HepG2 (cell line): Measurements from ENCODE around the gene DCLRE1B. TPM values are rescaled to one million over a fixed set of nuclear protein-coding genes. Genes with fewer than 3 reads are reported as not detected.
"Not testable (repeated sequence)": the region's sequence is repeated elsewhere in the genome, so short reads cannot be mapped to it uniquely, and the experiment has no call there.

Experiments
- ATAC-seq: fragments of 200-7000 bp; cut with Tn5 transposase; 3 replicates; pipeline ENCODE4 v1.9.1; 2020; ENCODE audit warnings: mild to moderate bottlenecking, moderate library complexity
- BruUV-seq: library from RNA; stranded (reverse); fragments of 400-500 nt; replicated peaks from 2 replicates; lab custom pipeline; 2021; lab: Mats Ljungman, UMichigan
- CTCF ChIA-PET: fragments of 300-600 bp; formaldehyde crosslinking; extraction: SDS; loops from one replicate; lab custom pipeline; 2021; ENCODE audit warnings: low total read pairs, inconsistent platforms, low intra/inter-chr PET ratio; lab: Yijun Ruan, JAX
- POLR2A ChIA-PET: fragments of 350-600 bp; sonication (Branson Sonifier 250); formaldehyde crosslinking; loops from one replicate; lab custom pipeline; 2020; ENCODE audit warnings: antibody characterized with exemption, inconsistent platforms; lab: Yijun Ruan, JAX
- DNase-seq: peaks from one replicate; pipeline ENCODE4 v3.0.0-alpha.2; 2015; ENCODE audit warnings: low spot score
- FAIRE-seq: peaks from 3 replicates; lab custom pipeline; 2011; peaks lifted over from hg19 to GRCh38; lab: Jason Lieb, UNC
- H2AFZ ChIP-seq: one replicate; pipeline ENCODE4 v1.6.1; 2011; ENCODE audit warnings: low read length, inconsistent platforms
- H3K27ac ChIP-seq: fragments of 300-600 bp; 3 replicates; pipeline ENCODE4 v1.8.0; 2011; ENCODE audit warnings: mixed run types, mild to moderate bottlenecking, mixed read lengths, low read length, inconsistent platforms; ENCODE audit not compliant: insufficient read depth; ENCODE audit errors: extremely low read length
- H3K27me3 ChIP-seq, 2 experiments: fragments of 200-600 bp in 1 of 2; 2 replicates in 1 of 2; 3 replicates in 1 of 2; pipeline versions ENCODE4 v1.6.0 to v1.8.0; 2011; ENCODE audit warnings: low read length in 2 of 2, mild to moderate bottlenecking in 2 of 2, moderate library complexity in 2 of 2, inconsistent platforms in 1 of 2; ENCODE audit not compliant: insufficient read depth in 2 of 2, control insufficient read depth in 1 of 2
- H3K36me3 ChIP-seq, 2 experiments: fragments of 200-600 bp in 1 of 2; replicated peaks in 1 of 2; 2 replicates in 1 of 2; 3 replicates in 1 of 2; pipeline versions ENCODE4 v1.5.1 to v1.8.0; 2011; ENCODE audit warnings: low read length in 2 of 2, inconsistent platforms in 1 of 2; ENCODE audit not compliant: insufficient read depth in 2 of 2, control insufficient read depth in 1 of 2
- H3K4me1 ChIP-seq: 2 replicates; pipeline ENCODE4 v1.5.1; 2012; ENCODE audit warnings: low read length, inconsistent platforms; ENCODE audit not compliant: insufficient read depth
- H3K4me2 ChIP-seq: 2 replicates; pipeline ENCODE4 v1.6.0; 2011; ENCODE audit warnings: low read depth, low read length, inconsistent platforms
- H3K4me3 ChIP-seq, 3 experiments: fragments of 200-600 bp in 1 of 3; sonication (generic), shearing (Covaris generic) in 1 of 3; replicated peaks in 1 of 3; 2 replicates each; pipeline ENCODE4 v1.5.1; 2011 to 2016; ENCODE audit warnings: low read length in 3 of 3, inconsistent platforms in 2 of 3, low read depth in 2 of 3, mild to moderate bottlenecking in 2 of 3, control low read depth in 1 of 3, mixed read lengths in 1 of 3; ENCODE audit not compliant: insufficient read depth in 1 of 3
- H3K79me2 ChIP-seq: one replicate; pipeline ENCODE4 v1.6.1; 2011; ENCODE audit warnings: low read length, inconsistent platforms; ENCODE audit not compliant: insufficient read depth
- H3K9ac ChIP-seq: 2 replicates; pipeline ENCODE4 v1.6.0; 2011; ENCODE audit warnings: mild to moderate bottlenecking, low read depth, low read length, inconsistent platforms; ENCODE audit not compliant: insufficient read depth
- H3K9me3 ChIP-seq: 2 replicates; pipeline ENCODE4 v1.5.1; 2012; ENCODE audit warnings: mild to moderate bottlenecking, low read length
- H4K20me1 ChIP-seq: 2 replicates; pipeline ENCODE4 v1.6.0; 2011; ENCODE audit warnings: inconsistent platforms, mild to moderate bottlenecking, low read length, moderate library complexity; ENCODE audit not compliant: insufficient read depth
- KAT8 ChIP-seq: IDR thresholded peaks from 2 replicates; pipeline ENCODE4 v1.6.1; 2016; ENCODE audit warnings: missing genetic modification reagents, missing compliant biosample characterization
- MED1 ChIP-seq: sonication (generic); formaldehyde crosslinking; IDR thresholded peaks from 2 replicates; pipeline ENCODE4 v1.4.0; 2020; ENCODE audit warnings: missing genetic modification reagents
- MED13 ChIP-seq: sonication (generic); formaldehyde crosslinking; IDR thresholded peaks from 2 replicates; pipeline ENCODE4 v1.5.0; 2020; ENCODE audit warnings: missing genetic modification reagents
- PHF21A ChIP-seq: sonication (generic); formaldehyde crosslinking; IDR thresholded peaks from 2 replicates; pipeline ENCODE4 v1.5.0; 2020; ENCODE audit warnings: mild to moderate bottlenecking, missing genetic modification reagents
- RXRA ChIP-seq: sonication (generic); formaldehyde crosslinking; IDR thresholded peaks from 2 replicates; pipeline ENCODE4 v1.5.1; 2020; ENCODE audit warnings: missing genetic modification reagents
- SALL1 ChIP-seq: sonication (generic); formaldehyde crosslinking; IDR thresholded peaks from 2 replicates; pipeline ENCODE4 v1.8.0; 2022; ENCODE audit warnings: mild to moderate bottlenecking, missing genetic modification reagents
- SOX5 ChIP-seq: IDR thresholded peaks from 2 replicates; pipeline ENCODE4 v1.6.1; 2016; ENCODE audit warnings: borderline replicate concordance
- ZBTB7A ChIP-seq: sonication (generic); formaldehyde crosslinking; IDR thresholded peaks from 2 replicates; pipeline ENCODE4 v1.8.0; 2022; ENCODE audit warnings: mild to moderate bottlenecking, missing genetic modification reagents
- ZBTB7B ChIP-seq: sonication (generic); formaldehyde crosslinking; IDR thresholded peaks from 2 replicates; pipeline ENCODE4 v1.4.0; 2020; ENCODE audit warnings: missing genetic modification reagents
- ZMYM4 ChIP-seq: sonication (generic); formaldehyde crosslinking; IDR thresholded peaks from 2 replicates; pipeline ENCODE4 v1.8.1; 2023; ENCODE audit warnings: mild to moderate bottlenecking, missing genetic modification reagents
- WGBS: methylation state at CpG from one replicate; pipeline ENCODE4 v1.1.6; 2017; ENCODE audit warnings: low lambda C conversion rate; 5-methylcytosine and 5-hydroxymethylcytosine counted together
- in situ Hi-C: cut with HindIII; loops from 2 replicates; pipeline ENCODE4 v1.10.0; 2017; ENCODE audit warnings: low pct_unique_long_range_greater_than_20kb; ENCODE audit not compliant: extremely low pct_ligation_motif_present
- intact Hi-C: fragments of 100-400 bp; cut with micrococcal nuclease; formaldehyde crosslinking; loops from one replicate; pipeline ENCODE4 v1.10.0; 2022; ENCODE audit not compliant: unreplicated experiment
- polyA plus RNA-seq, 8 experiments: library from polyadenylated mRNA; depleted of rRNA in 3 of 8; stranded (reverse) in 7 of 8; unstranded in 1 of 8; fragments of >200 nt; fragmentation: Illumina TruSeq in 4 of 8; extraction: Trizol in 4 of 8; gene quantifications; 2 replicates each; pipeline versions ENCODE4 v1.2.1 to v1.2.3, GENCODE V29; 2011 to 2016; ENCODE audit warnings: low read depth in 4 of 8, missing spikeins in 1 of 8, mixed read lengths in 1 of 8; ENCODE audit not compliant: insufficient read depth in 1 of 8
- total RNA-seq, 5 experiments: library from RNA; depleted of rRNA; stranded (reverse); fragments of >200 nt; fragmentation: Illumina TruSeq; extraction: Trizol; gene quantifications; 2 replicates each; pipeline ENCODE4 v1.2.3, GENCODE V29; 2016; ENCODE audit warnings: low read depth in 1 of 5
- TF ChIP-seq, protein P1 (sequence below): sonication (generic); formaldehyde crosslinking; IDR thresholded peaks from 2 replicates; pipeline ENCODE4 v1.5.1; 2020; ENCODE audit warnings: mild to moderate bottlenecking, missing genetic modification reagents, borderline replicate concordance
- TF ChIP-seq, protein P2 (sequence below): sonication (generic); formaldehyde crosslinking; IDR thresholded peaks from 2 replicates; pipeline ENCODE4 v1.5.0; 2020; ENCODE audit warnings: mild to moderate bottlenecking, missing genetic modification reagents, borderline replicate concordance
- TF ChIP-seq, protein P3 (sequence below): IDR thresholded peaks from 2 replicates; pipeline ENCODE4 v1.6.1; 2016

DCLRE1B gene
- total and polyA plus RNA-seq, 2 of the 13 experiments (the other 11 are each of a cell fraction or from before 2014, with no cell fraction given), result 2.7 to 8.0 TPM

DNA sequence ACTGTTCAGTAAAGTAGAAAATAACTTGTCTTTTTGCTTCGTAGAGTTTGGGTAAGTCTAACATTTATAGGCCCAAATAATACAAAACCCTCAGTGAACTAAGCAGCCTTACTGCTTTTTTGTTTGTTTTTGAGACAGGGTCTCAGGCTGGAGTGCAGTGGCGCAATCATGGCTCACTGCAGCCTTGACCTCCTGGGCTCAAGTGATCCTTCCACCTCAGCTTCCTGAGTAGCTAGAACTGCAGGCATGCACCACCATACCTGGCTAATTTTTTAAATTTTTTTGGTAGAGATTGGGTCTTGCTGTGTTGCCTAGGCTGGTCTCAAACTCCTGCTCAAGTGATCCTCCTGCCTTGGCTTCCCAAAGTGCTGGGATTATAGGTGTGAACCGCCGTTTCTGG is 43.0 kb downstream of the DCLRE1B start:
- H3K9me3 ChIP-seq, BruUV-seq, H3K36me3 ChIP-seq, H3K9ac ChIP-seq, FAIRE-seq, in situ Hi-C loops, H2AFZ ChIP-seq, H3K27me3 ChIP-seq, H4K20me1 ChIP-seq, CTCF ChIA-PET: not testable (repeated sequence)
- 14% methylated on average over 4 of the region's 4 CpGs for WGBS
- peak overlapping the region; percentile 37 for H3K4me2 ChIP-seq
- intact Hi-C loops, result loop anchor here (2.0 to 5.0 kb wide), 2 partner anchors 17 to 111 kb away; no protein-coding TSS in a partner anchor
- peak overlapping the region in 2 of 3 experiments; percentile 5 to 27; a peak in 2 of 6 replicates for H3K4me3 ChIP-seq
- H3K79me2 ChIP-seq, result peaks cover 67% of the 10 kb centered on the region
- POLR2A ChIA-PET, result interaction anchor here (4.9 kb wide), 1 partner anchor 18 kb away, joined by 37 read pairs; the partner anchor contains the start of gene HIPK1
- DNase-seq, result peak; percentile 35
- H3K4me1 ChIP-seq, result peaks cover 58% of the 10 kb centered on the region
- peak overlapping the region; percentile 62 for H3K27ac ChIP-seq
- peak; percentile 75 for ATAC-seq
- 0 out of 2 replicates have a peak, but pooled peaks have one; percentile 30 for TF ChIP-seq KAT8
- TF ChIP-seq ZBTB7A (CRISPR knock-in tag), result peak; percentile 95
- TF ChIP-seq, protein P1, sequence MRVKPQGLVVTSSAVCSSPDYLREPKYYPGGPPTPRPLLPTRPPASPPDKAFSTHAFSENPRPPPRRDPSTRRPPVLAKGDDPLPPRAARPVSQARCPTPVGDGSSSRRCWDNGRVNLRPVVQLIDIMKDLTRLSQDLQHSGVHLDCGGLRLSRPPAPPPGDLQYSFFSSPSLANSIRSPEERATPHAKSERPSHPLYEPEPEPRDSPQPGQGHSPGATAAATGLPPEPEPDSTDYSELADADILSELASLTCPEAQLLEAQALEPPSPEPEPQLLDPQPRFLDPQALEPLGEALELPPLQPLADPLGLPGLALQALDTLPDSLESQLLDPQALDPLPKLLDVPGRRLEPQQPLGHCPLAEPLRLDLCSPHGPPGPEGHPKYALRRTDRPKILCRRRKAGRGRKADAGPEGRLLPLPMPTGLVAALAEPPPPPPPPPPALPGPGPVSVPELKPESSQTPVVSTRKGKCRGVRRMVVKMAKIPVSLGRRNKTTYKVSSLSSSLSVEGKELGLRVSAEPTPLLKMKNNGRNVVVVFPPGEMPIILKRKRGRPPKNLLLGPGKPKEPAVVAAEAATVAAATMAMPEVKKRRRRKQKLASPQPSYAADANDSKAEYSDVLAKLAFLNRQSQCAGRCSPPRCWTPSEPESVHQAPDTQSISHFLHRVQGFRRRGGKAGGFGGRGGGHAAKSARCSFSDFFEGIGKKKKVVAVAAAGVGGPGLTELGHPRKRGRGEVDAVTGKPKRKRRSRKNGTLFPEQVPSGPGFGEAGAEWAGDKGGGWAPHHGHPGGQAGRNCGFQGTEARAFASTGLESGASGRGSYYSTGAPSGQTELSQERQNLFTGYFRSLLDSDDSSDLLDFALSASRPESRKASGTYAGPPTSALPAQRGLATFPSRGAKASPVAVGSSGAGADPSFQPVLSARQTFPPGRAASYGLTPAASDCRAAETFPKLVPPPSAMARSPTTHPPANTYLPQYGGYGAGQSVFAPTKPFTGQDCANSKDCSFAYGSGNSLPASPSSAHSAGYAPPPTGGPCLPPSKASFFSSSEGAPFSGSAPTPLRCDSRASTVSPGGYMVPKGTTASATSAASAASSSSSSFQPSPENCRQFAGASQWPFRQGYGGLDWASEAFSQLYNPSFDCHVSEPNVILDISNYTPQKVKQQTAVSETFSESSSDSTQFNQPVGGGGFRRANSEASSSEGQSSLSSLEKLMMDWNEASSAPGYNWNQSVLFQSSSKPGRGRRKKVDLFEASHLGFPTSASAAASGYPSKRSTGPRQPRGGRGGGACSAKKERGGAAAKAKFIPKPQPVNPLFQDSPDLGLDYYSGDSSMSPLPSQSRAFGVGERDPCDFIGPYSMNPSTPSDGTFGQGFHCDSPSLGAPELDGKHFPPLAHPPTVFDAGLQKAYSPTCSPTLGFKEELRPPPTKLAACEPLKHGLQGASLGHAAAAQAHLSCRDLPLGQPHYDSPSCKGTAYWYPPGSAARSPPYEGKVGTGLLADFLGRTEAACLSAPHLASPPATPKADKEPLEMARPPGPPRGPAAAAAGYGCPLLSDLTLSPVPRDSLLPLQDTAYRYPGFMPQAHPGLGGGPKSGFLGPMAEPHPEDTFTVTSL (CRISPR knock-in tag), result peak; percentile 84; the same call in 1 of the 2 replicates
- TF ChIP-seq, protein P2, sequence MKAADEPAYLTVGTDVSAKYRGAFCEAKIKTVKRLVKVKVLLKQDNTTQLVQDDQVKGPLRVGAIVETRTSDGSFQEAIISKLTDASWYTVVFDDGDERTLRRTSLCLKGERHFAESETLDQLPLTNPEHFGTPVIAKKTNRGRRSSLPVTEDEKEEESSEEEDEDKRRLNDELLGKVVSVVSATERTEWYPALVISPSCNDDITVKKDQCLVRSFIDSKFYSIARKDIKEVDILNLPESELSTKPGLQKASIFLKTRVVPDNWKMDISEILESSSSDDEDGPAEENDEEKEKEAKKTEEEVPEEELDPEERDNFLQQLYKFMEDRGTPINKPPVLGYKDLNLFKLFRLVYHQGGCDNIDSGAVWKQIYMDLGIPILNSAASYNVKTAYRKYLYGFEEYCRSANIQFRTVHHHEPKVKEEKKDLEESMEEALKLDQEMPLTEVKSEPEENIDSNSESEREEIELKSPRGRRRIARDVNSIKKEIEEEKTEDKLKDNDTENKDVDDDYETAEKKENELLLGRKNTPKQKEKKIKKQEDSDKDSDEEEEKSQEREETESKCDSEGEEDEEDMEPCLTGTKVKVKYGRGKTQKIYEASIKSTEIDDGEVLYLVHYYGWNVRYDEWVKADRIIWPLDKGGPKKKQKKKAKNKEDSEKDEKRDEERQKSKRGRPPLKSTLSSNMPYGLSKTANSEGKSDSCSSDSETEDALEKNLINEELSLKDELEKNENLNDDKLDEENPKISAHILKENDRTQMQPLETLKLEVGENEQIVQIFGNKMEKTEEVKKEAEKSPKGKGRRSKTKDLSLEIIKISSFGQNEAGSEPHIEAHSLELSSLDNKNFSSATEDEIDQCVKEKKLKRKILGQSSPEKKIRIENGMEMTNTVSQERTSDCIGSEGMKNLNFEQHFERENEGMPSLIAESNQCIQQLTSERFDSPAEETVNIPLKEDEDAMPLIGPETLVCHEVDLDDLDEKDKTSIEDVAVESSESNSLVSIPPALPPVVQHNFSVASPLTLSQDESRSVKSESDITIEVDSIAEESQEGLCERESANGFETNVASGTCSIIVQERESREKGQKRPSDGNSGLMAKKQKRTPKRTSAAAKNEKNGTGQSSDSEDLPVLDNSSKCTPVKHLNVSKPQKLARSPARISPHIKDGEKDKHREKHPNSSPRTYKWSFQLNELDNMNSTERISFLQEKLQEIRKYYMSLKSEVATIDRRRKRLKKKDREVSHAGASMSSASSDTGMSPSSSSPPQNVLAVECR, result peak; percentile 42; the same call in 1 of the 2 replicates
- peak; percentile 15; the same call in 1 of the 2 replicates for TF ChIP-seq SOX5 (CRISPR knock-in tag)
- TF ChIP-seq ZBTB7B (CRISPR knock-in tag), result peak; percentile 38; the same call in 1 of the 2 replicates
- peak; percentile 37; the same call in 1 of the 2 replicates for TF ChIP-seq MED13 (CRISPR knock-in tag)
- TF ChIP-seq SALL1 (CRISPR knock-in tag), result peak; percentile 91
- TF ChIP-seq ZMYM4 (CRISPR knock-in tag), result peak; percentile 91
- TF ChIP-seq MED1 (CRISPR knock-in tag), result peak; percentile 67
- TF ChIP-seq RXRA (CRISPR knock-in tag), result peak; percentile 82; the same call in 1 of the 2 replicates
- TF ChIP-seq PHF21A, result peak; percentile 47
- TF ChIP-seq, protein P3, sequence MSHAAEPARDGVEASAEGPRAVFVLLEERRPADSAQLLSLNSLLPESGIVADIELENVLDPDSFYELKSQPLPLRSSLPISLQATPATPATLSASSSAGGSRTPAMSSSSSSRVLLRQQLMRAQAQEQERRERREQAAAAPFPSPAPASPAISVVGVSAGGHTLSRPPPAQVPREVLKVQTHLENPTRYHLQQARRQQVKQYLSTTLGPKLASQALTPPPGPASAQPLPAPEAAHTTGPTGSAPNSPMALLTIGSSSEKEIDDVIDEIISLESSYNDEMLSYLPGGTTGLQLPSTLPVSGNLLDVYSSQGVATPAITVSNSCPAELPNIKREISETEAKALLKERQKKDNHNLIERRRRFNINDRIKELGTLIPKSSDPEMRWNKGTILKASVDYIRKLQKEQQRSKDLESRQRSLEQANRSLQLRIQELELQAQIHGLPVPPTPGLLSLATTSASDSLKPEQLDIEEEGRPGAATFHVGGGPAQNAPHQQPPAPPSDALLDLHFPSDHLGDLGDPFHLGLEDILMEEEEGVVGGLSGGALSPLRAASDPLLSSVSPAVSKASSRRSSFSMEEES (CRISPR knock-in tag), result 0 out of 2 replicates have a peak, but pooled peaks have one; percentile 14
